A673 (cell line): ENCODE measurements around the gene RHBDL2. TPM values are rescaled to one million over a fixed set of nuclear protein-coding genes. Genes with fewer than 3 reads are reported as not detected.

Experiments used
- BruUV-seq: library from RNA; stranded (reverse); fragments of 400-500 nt; replicated peaks from 2 replicates; lab custom pipeline; 2021; lab: Mats Ljungman, UMichigan
- CTCF ChIA-PET: fragments of 300-600 bp; sonication (Branson Sonifier 250); formaldehyde crosslinking; loops from one replicate; lab custom pipeline; 2022; ENCODE audit warnings: antibody characterized with exemption; lab: Charles Lee
- POLR2A ChIA-PET: fragments of 300-600 bp; sonication (Branson Sonifier 250); formaldehyde crosslinking; loops from one replicate; lab custom pipeline; 2022; ENCODE audit warnings: antibody characterized with exemption; ENCODE audit not compliant: low non-redundant PET; lab: Charles Lee
- DNase-seq: peaks from one replicate; pipeline ENCODE4 v3.0.0-alpha.2; 2015; ENCODE audit warnings: low spot score
- H3K27ac ChIP-seq: fragments of 200-600 bp; sonication (generic); 2 replicates; pipeline ENCODE4 v1.5.1; 2016; ENCODE audit warnings: mixed run types, low read depth, mild to moderate bottlenecking, mixed read lengths, antibody characterized with exemption, low read length; ENCODE audit not compliant: poor library complexity, severe bottlenecking
- H3K27me3 ChIP-seq: fragments of 200-600 bp; sonication (generic); replicated peaks from 2 replicates; pipeline ENCODE4 v1.6.1; 2017; ENCODE audit warnings: mixed run types, low read depth, mild to moderate bottlenecking, mixed read lengths, antibody characterized with exemption, low read length; ENCODE audit not compliant: insufficient read depth, poor library complexity
- H3K36me3 ChIP-seq: fragments of 200-600 bp; sonication (generic); 2 replicates; pipeline ENCODE4 v1.6.1; 2016; ENCODE audit warnings: mixed run types, mild to moderate bottlenecking, mixed read lengths, antibody characterized with exemption, low read length; ENCODE audit not compliant: insufficient read depth, poor library complexity, severe bottlenecking
- H3K4me1 ChIP-seq: fragments of 200-600 bp; sonication (generic); 2 replicates; pipeline ENCODE4 v1.6.1; 2017; ENCODE audit warnings: mixed run types, mild to moderate bottlenecking, mixed read lengths, antibody characterized with exemption, low read length; ENCODE audit not compliant: insufficient read depth, poor library complexity, severe bottlenecking
- H3K4me3 ChIP-seq: fragments of 200-600 bp; sonication (generic); 2 replicates; pipeline ENCODE4 v1.5.1; 2016; ENCODE audit warnings: low read depth, mixed run types, mild to moderate bottlenecking, mixed read lengths, low read length; ENCODE audit not compliant: poor library complexity, severe bottlenecking
- H3K9me3 ChIP-seq: fragments of 200-600 bp; sonication (generic); 2 replicates; pipeline ENCODE4 v1.6.1; 2016; ENCODE audit warnings: mixed run types, low read depth, mild to moderate bottlenecking, mixed read lengths, antibody characterized with exemption, low read length; ENCODE audit not compliant: poor library complexity, severe bottlenecking
- CTCF ChIP-seq: fragments of 300-800, 200-600 bp; sonication (generic); conservative IDR thresholded peaks from 2 replicates; pipeline ENCODE4 v1.5.1; 2017; ENCODE audit warnings: low read depth, mild to moderate bottlenecking, antibody characterized with exemption, low read length, moderate library complexity, mixed read lengths
- EZH2 ChIP-seq: fragments of 200-600 bp; sonication (generic); IDR thresholded peaks from 2 replicates; pipeline ENCODE4 v1.6.1; 2017; ENCODE audit warnings: borderline replicate concordance, low read depth, mild to moderate bottlenecking, mixed read lengths, antibody characterized with exemption, low read length; ENCODE audit not compliant: poor library complexity, severe bottlenecking
- intact Hi-C: fragments of 100-400 bp; cut with micrococcal nuclease; formaldehyde crosslinking; loops from one replicate; pipeline ENCODE4 v1.10.0; 2022; ENCODE audit not compliant: unreplicated experiment
- total RNA-seq: library from RNA; stranded (reverse); gene quantifications from 2 replicates; pipeline ENCODE4 v1.2.3, GENCODE V29; 2021

Gene RHBDL2
- total RNA-seq, 1 experiment from 2014 or later = not detected

- DNase-seq = no peak
- H3K9me3 ChIP-seq = no peaks in the 10 kb centered on the region
- ChIA-PET POLR2A (no interaction called here), CTCF (interaction anchor here (0.5 kb wide), 1 partner anchor 171 kb away, joined by 7 read pairs; no protein-coding TSS in a partner anchor)
- peaks cover 9% of the 10 kb centered on the region for H3K36me3 ChIP-seq
- no peak overlapping the region for H3K4me3 ChIP-seq
- intact Hi-C loops = no loop called here
- BruUV-seq = no TSS peak
- H3K27ac ChIP-seq = no peak overlapping the region
- no peaks in the 10 kb centered on the region for H3K27me3 ChIP-seq
- peaks cover 6% of the 10 kb centered on the region for H3K4me1 ChIP-seq
- TF ChIP-seq CTCF (no peak), EZH2 (no peak)
Observed at GRCh38 chr1:38865112-38865715, 76.4 kb downstream of the RHBDL2 start.

- Histone ChIP-seq H3K9me3 (no peaks in the 10 kb centered on the region), H3K27me3 (no peaks in the 10 kb centered on the region), H3K36me3 (peaks cover 20% of the 10 kb centered on the region), H3K4me3 (peak overlapping the region; percentile 75), H3K27ac (peak overlapping the region; percentile 65), H3K4me1 (peaks cover 14% of the 10 kb centered on the region)
- intact Hi-C loops = no loop called here
- DNase-seq = peak; percentile 3
- BruUV-seq = TSS peak; percentile 48
- POLR2A ChIA-PET = no interaction called here
- CTCF ChIA-PET = no interaction called here
- TF ChIP-seq CTCF (no peak), EZH2 (no peak)
Observed at GRCh38 chr1:38860454-38860795, 81.2 kb downstream of the RHBDL2 start.

- no peaks in the 10 kb centered on the region for H3K9me3 ChIP-seq
- ChIA-PET CTCF (no interaction called here), POLR2A (no interaction called here)
- peak; percentile 99 for DNase-seq
- TF ChIP-seq EZH2 (no peak), CTCF (no peak)
- no peaks in the 10 kb centered on the region for H3K27me3 ChIP-seq
- peaks cover 21% of the 10 kb centered on the region for H3K36me3 ChIP-seq
- intact Hi-C loops = no loop called here
- peaks cover 14% of the 10 kb centered on the region for H3K4me1 ChIP-seq
- no TSS peak for BruUV-seq
- peak within 1 kb of the TSS; percentile 65 for H3K27ac ChIP-seq
- peak within 1 kb of the TSS; percentile 75 for H3K4me3 ChIP-seq
Observed at GRCh38 chr1:38859561-38860453, 81.8 kb downstream of the RHBDL2 start, which contains the start of gene RRAGC. RRAGC (minus strand) TSS chr1:38859772; CDS start chr1:38859646, 126 bp downstream.
